Panc1 (cell line): ENCODE measurements around the gene FUOM. TPM values are rescaled to one million over a fixed set of nuclear protein-coding genes. Genes with fewer than 3 reads are reported as not detected.

ENCODE experiments used
- ATAC-seq: fragments of 200-7000 bp; cut with Tn5 transposase; 2 replicates; pipeline ENCODE4 v1.9.1; 2020; ENCODE audit warnings: mild to moderate bottlenecking, moderate library complexity
- BruUV-seq: library from RNA; stranded (reverse); fragments of 400-500 nt; replicated peaks from 2 replicates; lab custom pipeline; 2021; lab: Mats Ljungman, UMichigan
- CTCF ChIA-PET: fragments of 300-600 bp; sonication (Branson Sonifier 250); formaldehyde crosslinking; loops from one replicate; lab custom pipeline; 2022; ENCODE audit warnings: antibody characterized with exemption; lab: Charles Lee
- POLR2A ChIA-PET: fragments of 300-600 bp; sonication (Branson Sonifier 250); formaldehyde crosslinking; loops from one replicate; lab custom pipeline; 2022; ENCODE audit warnings: antibody characterized with exemption; lab: Charles Lee
- DNase-seq: peaks from one replicate; pipeline ENCODE4 v3.0.0-alpha.2; 2010; ENCODE audit warnings: low read depth, low spot score
- H3K27ac ChIP-seq: 2 replicates; pipeline ENCODE4 v1.5.1; 2011; ENCODE audit warnings: mild to moderate bottlenecking, low read length, inconsistent platforms
- H3K27me3 ChIP-seq: fragments of 200-500 bp; sonication (Bioruptor generic); 2 replicates; pipeline ENCODE4 v1.6.0; 2014; ENCODE audit warnings: low read length, inconsistent platforms; ENCODE audit not compliant: control insufficient read depth, insufficient read depth
- H3K36me3 ChIP-seq: fragments of 200-500 bp; sonication (Bioruptor generic); 2 replicates; pipeline ENCODE4 v1.5.1; 2014; ENCODE audit warnings: inconsistent platforms, mild to moderate bottlenecking, low read length, moderate library complexity; ENCODE audit not compliant: control insufficient read depth, insufficient read depth
- H3K4me1 ChIP-seq: 2 replicates; pipeline ENCODE4 v1.5.1; 2011; ENCODE audit warnings: inconsistent platforms, mild to moderate bottlenecking, low read length, moderate library complexity; ENCODE audit not compliant: control insufficient read depth, insufficient read depth
- H3K4me3 ChIP-seq, 2 experiments: 2 replicates each; pipeline ENCODE4 v1.5.1; 2011 to 2012; ENCODE audit warnings: low read depth in 2 of 2, low read length in 2 of 2, mild to moderate bottlenecking in 2 of 2, inconsistent platforms in 1 of 2, moderate library complexity in 1 of 2
- H3K9me3 ChIP-seq: fragments of 200-500 bp; sonication (Bioruptor generic); 2 replicates; pipeline ENCODE4 v1.5.1; 2014; ENCODE audit warnings: low read depth, mild to moderate bottlenecking, inconsistent platforms, low read length, moderate library complexity; ENCODE audit not compliant: control insufficient read depth, insufficient read depth
- POLR2AphosphoS5 ChIP-seq: IDR thresholded peaks from 2 replicates; pipeline ENCODE4 v1.6.1; 2012; ENCODE audit warnings: mild to moderate bottlenecking, low read depth, low read length, moderate library complexity
- SIN3A ChIP-seq: IDR thresholded peaks from 2 replicates; pipeline ENCODE4 v1.6.1; 2012; ENCODE audit warnings: low read depth, mild to moderate bottlenecking, low read length, moderate library complexity, borderline replicate concordance; ENCODE audit not compliant: insufficient read depth
- TCF7L2 ChIP-seq: IDR thresholded peaks from 2 replicates; pipeline ENCODE4 v1.6.1; 2011; ENCODE audit warnings: mild to moderate bottlenecking, low read depth, low read length, inconsistent platforms
- in situ Hi-C: cut with HindIII; loops from 2 replicates; pipeline ENCODE4 v1.10.0; 2016; ENCODE audit warnings: low sequenced_read_pairs, low pct_unique_long_range_greater_than_20kb
- intact Hi-C: fragments of 100-400 bp; cut with micrococcal nuclease; formaldehyde crosslinking; loops from one replicate; pipeline ENCODE4 v1.10.0; 2022; ENCODE audit not compliant: unreplicated experiment
- total RNA-seq: library from RNA; stranded (reverse); gene quantifications from one replicate; pipeline ENCODE4 v1.2.1, GENCODE V29; 2021; ENCODE audit not compliant: unreplicated experiment
- TF ChIP-seq, protein P1 (sequence below), 2 experiments: IDR thresholded peaks; 2 replicates each; pipeline ENCODE4 v1.6.1; 2011 to 2012; ENCODE audit warnings: low read depth in 2 of 2, control low read depth in 1 of 2, low read length in 1 of 2, mild to moderate bottlenecking in 1 of 2, moderate library complexity in 1 of 2; ENCODE audit not compliant: insufficient read depth in 1 of 2
- TF ChIP-seq, protein P2 (sequence below): fragments of 450-650 bp; IDR thresholded peaks from 2 replicates; pipeline ENCODE4 v1.5.1; 2017; ENCODE audit warnings: mild to moderate bottlenecking

Gene FUOM
- total RNA-seq, 1 experiment from 2014 or later = 39.6 TPM

DNA sequence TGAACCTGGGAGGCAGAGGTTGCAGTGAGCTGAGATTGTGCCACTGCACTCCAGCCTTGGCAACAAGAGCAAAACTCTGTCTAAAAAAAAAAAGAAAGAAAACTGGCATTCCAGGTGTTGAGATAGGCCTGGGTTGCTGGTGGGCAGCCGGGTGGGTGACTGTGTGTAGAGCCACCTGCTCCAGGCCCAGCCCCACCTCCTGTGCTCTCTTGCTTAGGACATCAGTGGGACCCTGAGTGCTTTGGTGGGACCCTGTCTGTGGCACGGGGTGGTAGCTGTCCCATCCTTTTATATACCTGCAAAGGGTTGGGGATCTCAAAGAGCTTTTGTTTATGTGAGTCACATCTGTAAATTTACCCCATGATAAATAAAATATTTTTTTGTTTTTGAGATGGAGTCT is 27.4 kb upstream of the FUOM start:
- intact Hi-C loops = no loop called here

DNA sequence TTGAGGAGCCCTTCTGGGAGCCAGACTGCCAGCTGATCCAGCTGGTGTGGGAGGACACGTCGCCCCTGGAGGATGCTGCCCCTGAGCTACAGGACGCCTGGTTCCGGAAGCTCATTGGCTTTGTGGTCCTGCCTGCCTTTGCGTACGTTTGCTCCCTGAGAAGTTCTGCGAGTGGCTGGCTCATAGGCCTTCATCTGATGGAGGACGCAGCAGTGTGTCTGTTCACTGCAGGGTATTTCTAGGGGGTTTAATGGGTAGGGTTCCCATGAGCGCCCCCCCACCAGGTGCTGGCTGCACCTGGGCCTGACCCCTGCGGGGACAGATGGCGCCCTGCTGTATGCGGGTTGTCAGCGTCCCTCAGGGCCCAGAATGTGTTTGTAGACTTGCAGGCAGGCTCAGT is 26.3 kb upstream of the FUOM start:
- H3K4me1 ChIP-seq = 0 out of 2 replicates have a peak, but pooled peaks cover 3% of the 10 kb centered on the region
- no peak for DNase-seq
- in situ Hi-C loops = no loop called here
- no peak for ATAC-seq
- intact Hi-C loops = no loop called here
- no peaks in the 10 kb centered on the region for H3K36me3 ChIP-seq
- H3K9me3 ChIP-seq = no peaks in the 10 kb centered on the region
- no peak for TF ChIP-seq POLR2AphosphoS5
- ChIA-PET CTCF (no interaction called here), POLR2A (no interaction called here)
- BruUV-seq = no TSS peak
- no peak overlapping the region for H3K27ac ChIP-seq
- H3K27me3 ChIP-seq = no peaks in the 10 kb centered on the region
- no peak overlapping the region for H3K4me3 ChIP-seq

More for the DNA sequence above, 27.4 kb upstream of the FUOM start:
- H3K27me3 ChIP-seq = no peaks in the 10 kb centered on the region
- no peaks in the 10 kb centered on the region for H3K4me1 ChIP-seq
- H3K36me3 ChIP-seq = no peaks in the 10 kb centered on the region
- H3K4me3 ChIP-seq = no peak overlapping the region
- DNase-seq (no peak), ATAC-seq (no peak)
- CTCF ChIA-PET = no interaction called here
- TF ChIP-seq SIN3A = no peak
- TF ChIP-seq POLR2AphosphoS5 = no peak
- TF ChIP-seq, protein P1, sequence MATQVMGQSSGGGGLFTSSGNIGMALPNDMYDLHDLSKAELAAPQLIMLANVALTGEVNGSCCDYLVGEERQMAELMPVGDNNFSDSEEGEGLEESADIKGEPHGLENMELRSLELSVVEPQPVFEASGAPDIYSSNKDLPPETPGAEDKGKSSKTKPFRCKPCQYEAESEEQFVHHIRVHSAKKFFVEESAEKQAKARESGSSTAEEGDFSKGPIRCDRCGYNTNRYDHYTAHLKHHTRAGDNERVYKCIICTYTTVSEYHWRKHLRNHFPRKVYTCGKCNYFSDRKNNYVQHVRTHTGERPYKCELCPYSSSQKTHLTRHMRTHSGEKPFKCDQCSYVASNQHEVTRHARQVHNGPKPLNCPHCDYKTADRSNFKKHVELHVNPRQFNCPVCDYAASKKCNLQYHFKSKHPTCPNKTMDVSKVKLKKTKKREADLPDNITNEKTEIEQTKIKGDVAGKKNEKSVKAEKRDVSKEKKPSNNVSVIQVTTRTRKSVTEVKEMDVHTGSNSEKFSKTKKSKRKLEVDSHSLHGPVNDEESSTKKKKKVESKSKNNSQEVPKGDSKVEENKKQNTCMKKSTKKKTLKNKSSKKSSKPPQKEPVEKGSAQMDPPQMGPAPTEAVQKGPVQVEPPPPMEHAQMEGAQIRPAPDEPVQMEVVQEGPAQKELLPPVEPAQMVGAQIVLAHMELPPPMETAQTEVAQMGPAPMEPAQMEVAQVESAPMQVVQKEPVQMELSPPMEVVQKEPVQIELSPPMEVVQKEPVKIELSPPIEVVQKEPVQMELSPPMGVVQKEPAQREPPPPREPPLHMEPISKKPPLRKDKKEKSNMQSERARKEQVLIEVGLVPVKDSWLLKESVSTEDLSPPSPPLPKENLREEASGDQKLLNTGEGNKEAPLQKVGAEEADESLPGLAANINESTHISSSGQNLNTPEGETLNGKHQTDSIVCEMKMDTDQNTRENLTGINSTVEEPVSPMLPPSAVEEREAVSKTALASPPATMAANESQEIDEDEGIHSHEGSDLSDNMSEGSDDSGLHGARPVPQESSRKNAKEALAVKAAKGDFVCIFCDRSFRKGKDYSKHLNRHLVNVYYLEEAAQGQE (IDR thresholded peaks at IDR 0.05; ENCODE audit: insufficient read depth in 1 of 2, low read depth in 2 of 2, low read length in 1 of 2) = no peak
- TF ChIP-seq, protein P2, sequence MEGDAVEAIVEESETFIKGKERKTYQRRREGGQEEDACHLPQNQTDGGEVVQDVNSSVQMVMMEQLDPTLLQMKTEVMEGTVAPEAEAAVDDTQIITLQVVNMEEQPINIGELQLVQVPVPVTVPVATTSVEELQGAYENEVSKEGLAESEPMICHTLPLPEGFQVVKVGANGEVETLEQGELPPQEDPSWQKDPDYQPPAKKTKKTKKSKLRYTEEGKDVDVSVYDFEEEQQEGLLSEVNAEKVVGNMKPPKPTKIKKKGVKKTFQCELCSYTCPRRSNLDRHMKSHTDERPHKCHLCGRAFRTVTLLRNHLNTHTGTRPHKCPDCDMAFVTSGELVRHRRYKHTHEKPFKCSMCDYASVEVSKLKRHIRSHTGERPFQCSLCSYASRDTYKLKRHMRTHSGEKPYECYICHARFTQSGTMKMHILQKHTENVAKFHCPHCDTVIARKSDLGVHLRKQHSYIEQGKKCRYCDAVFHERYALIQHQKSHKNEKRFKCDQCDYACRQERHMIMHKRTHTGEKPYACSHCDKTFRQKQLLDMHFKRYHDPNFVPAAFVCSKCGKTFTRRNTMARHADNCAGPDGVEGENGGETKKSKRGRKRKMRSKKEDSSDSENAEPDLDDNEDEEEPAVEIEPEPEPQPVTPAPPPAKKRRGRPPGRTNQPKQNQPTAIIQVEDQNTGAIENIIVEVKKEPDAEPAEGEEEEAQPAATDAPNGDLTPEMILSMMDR = no peak
- no peak for TF ChIP-seq TCF7L2
- H3K9me3 ChIP-seq = no peaks in the 10 kb centered on the region
- no peak overlapping the region for H3K27ac ChIP-seq
- POLR2A ChIA-PET = no interaction called here
- in situ Hi-C loops = no loop called here
- no TSS peak for BruUV-seq

DNA sequence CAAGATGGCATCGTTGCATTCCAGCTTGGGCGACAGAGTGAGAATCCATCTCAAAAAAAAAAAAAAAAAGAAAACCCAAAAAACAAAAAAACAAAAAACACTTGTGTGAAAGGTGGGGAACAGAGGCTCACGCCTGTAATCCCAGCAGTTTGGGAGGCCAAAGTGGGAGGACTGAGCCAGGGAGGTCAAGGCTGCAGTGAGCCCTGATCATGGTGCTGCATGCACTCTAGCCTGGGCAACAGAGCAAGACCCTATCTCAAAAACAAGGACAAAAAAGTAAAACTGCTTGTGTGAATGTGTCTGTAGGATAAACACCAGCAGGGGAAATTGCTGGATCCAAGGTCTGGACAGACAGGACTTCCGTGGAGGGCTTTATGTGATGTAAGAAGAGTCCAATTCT is 25.7 kb upstream of the FUOM start:
- intact Hi-C loops (no loop called here), in situ Hi-C loops (no loop called here)
- POLR2A ChIA-PET = no interaction called here
- BruUV-seq = no TSS peak
- DNase-seq = no peak
- ATAC-seq = no peak
- Histone ChIP-seq H3K27ac (no peak overlapping the region), H3K27me3 (no peaks in the 10 kb centered on the region), H3K9me3 (no peaks in the 10 kb centered on the region), H3K36me3 (no peaks in the 10 kb centered on the region), H3K4me1 (0 out of 2 replicates have a peak, but pooled peaks cover 3% of the 10 kb centered on the region), H3K4me3 (no peak overlapping the region)
- TF ChIP-seq, protein P2 = no peak
- TF ChIP-seq, protein P1 (IDR thresholded peaks at IDR 0.05; ENCODE audit: insufficient read depth in 1 of 2, low read depth in 2 of 2, low read length in 1 of 2) = no peak
- TF ChIP-seq SIN3A (no peak), POLR2AphosphoS5 (no peak), TCF7L2 (no peak)
- CTCF ChIA-PET = no interaction called here
